Keratinocyte (primary cell): ENCODE data around the gene XRCC3.

ENCODE experiments used
- CTCF ChIP-seq, 3 experiments: IDR thresholded peaks in 1 of 3; conservative IDR thresholded peaks in 1 of 3; optimal IDR thresholded peaks in 1 of 3; 2 replicates in 2 of 3; 3 replicates in 1 of 3; pipeline versions ENCODE3 to v1.5.1; 2011; ENCODE audit warnings: low read length in 3 of 3, mild to moderate bottlenecking in 3 of 3, moderate library complexity in 2 of 3, control low read depth in 1 of 3, inconsistent platforms in 1 of 3; ENCODE audit not compliant: insufficient read depth in 2 of 3; ENCODE audit errors: extremely low read depth in 1 of 3
- EZH2 ChIP-seq: IDR thresholded peaks from one replicate; pipeline ENCODE4 v1.6.1; 2012; ENCODE audit warnings: inconsistent platforms, mild to moderate bottlenecking, low read length, moderate library complexity

- TF ChIP-seq CTCF (optimal IDR thresholded peaks at IDR 0.05 in 1 of 3, IDR thresholded peaks at IDR 0.05 in 1 of 3, conservative IDR thresholded peaks at IDR 0.05 in 1 of 3; ENCODE audit: extremely low read depth in 1 of 3, insufficient read depth in 2 of 3, low read length in 3 of 3): no peak
- TF ChIP-seq EZH2: no peak
These were observed 26.8 kb downstream of the XRCC3 start for GRCh38 chr14:103688441-103688840.
